ENCODE measurements around the gene KLK11.
A peak's percentile ranks its signal among the peaks of the same experiment; 100 is the strongest.

The KLK11 gene

GRCh38 chr19:51024924-51025323, 1.5 kb downstream of the KLK11 start:
- DNase-seq (ENCODE audit: low read depth) = no peak
- no peak overlapping the region for H3K4me3 ChIP-seq (ENCODE audit: low read depth, low read length)
- no peak for TF ChIP-seq CTCF (IDR thresholded peaks at IDR 0.05; ENCODE audit: low read depth, low read length, missing control alignments)

- TF ChIP-seq CTCF (IDR thresholded peaks at IDR 0.05; ENCODE audit: low read depth, low read length, missing control alignments) = no peak
- H3K4me3 ChIP-seq (ENCODE audit: low read depth, low read length) = no peak overlapping the region
- no peak for DNase-seq (ENCODE audit: low read depth)
Measured at GRCh38 chr19:51023946-51024345, 2.5 kb downstream of the KLK11 start.

- H3K4me3 ChIP-seq (ENCODE audit: low read depth, low read length) = no peak overlapping the region
- no peak for TF ChIP-seq CTCF (IDR thresholded peaks at IDR 0.05; ENCODE audit: low read depth, low read length, missing control alignments)
- DNase-seq (ENCODE audit: low read depth) = no peak
Measured at GRCh38 chr19:51022526-51022925, 3.9 kb downstream of the KLK11 start.

- TF ChIP-seq CTCF (IDR thresholded peaks at IDR 0.05; ENCODE audit: low read depth, low read length, missing control alignments) = peak; percentile 53
- no peak for DNase-seq (ENCODE audit: low read depth)
- H3K4me3 ChIP-seq (ENCODE audit: low read depth, low read length) = no peak overlapping the region
Measured at GRCh38 chr19:51020988-51021651, 5.3 kb downstream of the KLK11 start.

GRCh38 chr19:51019544-51019925, 6.9 kb downstream of the KLK11 start, which contains the start of gene KLK10:
KLK10 (minus strand) TSS chr19:51019709; CDS start chr19:51019130, 579 bp downstream.
- DNase-seq (ENCODE audit: low read depth) = no peak
- no peak for TF ChIP-seq CTCF (IDR thresholded peaks at IDR 0.05; ENCODE audit: low read depth, low read length, missing control alignments)
- H3K4me3 ChIP-seq (ENCODE audit: low read depth, low read length) = no peak within 1 kb of the TSS

- no peak for DNase-seq (ENCODE audit: low read depth)
- H3K4me3 ChIP-seq (ENCODE audit: low read depth, low read length) = no peak overlapping the region
- no peak for TF ChIP-seq CTCF (IDR thresholded peaks at IDR 0.05; ENCODE audit: low read depth, low read length, missing control alignments)
Measured at GRCh38 chr19:51018745-51019543, 7.5 kb downstream of the KLK11 start.

All from GM12864 (cell line).